Neural progenitor cell (in vitro differentiated cells): ENCODE results near the gene NRSN2.

Source experiments
- CTCF ChIP-seq: fragments of 200-600 bp; sonication (generic); IDR thresholded peaks from 2 replicates; pipeline ENCODE4 v1.5.1; 2017; ENCODE audit warnings: antibody characterized with exemption, mild to moderate bottlenecking
- EZH2 ChIP-seq: fragments of 200-600 bp; sonication (generic); IDR thresholded peaks from 2 replicates; pipeline ENCODE4 v1.6.1; 2017; ENCODE audit warnings: antibody characterized with exemption, mild to moderate bottlenecking, moderate library complexity
- EZH2phosphoT487 ChIP-seq: fragments of 200-600 bp; sonication (generic); IDR thresholded peaks from 2 replicates; pipeline ENCODE4 v1.6.1; 2017; ENCODE audit warnings: antibody characterized with exemption

- TF ChIP-seq CTCF, result no peak
- no peak for TF ChIP-seq EZH2phosphoT487
- no peak for TF ChIP-seq EZH2
Measured at GRCh38 chr20:346033-346639, 775 bp upstream of the NRSN2 start.
